GM19397 (cell line): ENCODE measurements around the gene PFKFB3.
"Not testable (repeated sequence)": the region's sequence is repeated elsewhere in the genome, so short reads cannot be mapped to it uniquely, and the experiment has no call there.

ENCODE experiments used
- ATAC-seq: cut with Tn5 transposase; IDR thresholded peaks from one replicate; pipeline ENCODE4 v1.9.1; 2021; ENCODE audit warnings: mild to moderate bottlenecking, moderate library complexity; ENCODE audit not compliant: unreplicated experiment

Gene PFKFB3

GRCh38 chr10:6232846-6233724, 30.4 kb downstream of the PFKFB3 start:
- ATAC-seq = no peak

- ATAC-seq = no peak
Measured at GRCh38 chr10:6233725-6234277, 31.1 kb downstream of the PFKFB3 start.

DNA sequence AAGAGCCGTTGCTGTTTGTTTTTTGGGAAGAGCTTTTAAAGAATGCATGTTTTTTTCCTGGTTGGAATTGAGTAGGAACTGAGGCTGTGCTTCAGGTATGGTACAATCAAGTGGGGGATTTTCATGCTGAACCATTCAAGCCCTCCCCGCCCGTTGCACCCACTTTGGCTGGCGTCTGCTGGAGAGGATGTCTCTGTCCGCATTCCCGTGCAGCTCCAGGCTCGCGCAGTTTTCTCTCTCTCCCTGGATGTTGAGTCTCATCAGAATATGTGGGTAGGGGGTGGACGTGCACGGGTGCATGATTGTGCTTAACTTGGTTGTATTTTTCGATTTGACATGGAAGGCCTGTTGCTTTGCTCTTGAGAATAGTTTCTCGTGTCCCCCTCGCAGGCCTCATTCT, 31.6 kb downstream of the PFKFB3 start:
- ATAC-seq = no peak

- ATAC-seq = no peak
Measured at GRCh38 chr10:6236349-6237198, 33.8 kb downstream of the PFKFB3 start.

DNA sequence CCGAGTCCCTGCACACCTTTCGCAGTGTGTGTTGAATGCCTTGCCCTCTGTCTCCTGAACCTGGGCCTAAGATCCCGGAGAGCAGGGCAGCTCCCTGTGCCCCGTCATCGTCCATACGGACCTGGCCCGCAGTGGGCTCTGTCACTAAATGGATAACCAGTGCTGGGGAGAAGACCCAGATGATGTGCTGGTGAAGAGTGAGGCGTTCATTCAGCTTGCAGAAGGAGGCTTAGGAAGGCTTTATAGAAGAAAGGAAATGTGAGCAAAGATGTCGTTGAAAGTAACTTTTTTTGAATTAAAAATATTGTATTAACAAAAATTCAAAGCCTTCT, 34.4 kb downstream of the PFKFB3 start:
- no peak for ATAC-seq

DNA sequence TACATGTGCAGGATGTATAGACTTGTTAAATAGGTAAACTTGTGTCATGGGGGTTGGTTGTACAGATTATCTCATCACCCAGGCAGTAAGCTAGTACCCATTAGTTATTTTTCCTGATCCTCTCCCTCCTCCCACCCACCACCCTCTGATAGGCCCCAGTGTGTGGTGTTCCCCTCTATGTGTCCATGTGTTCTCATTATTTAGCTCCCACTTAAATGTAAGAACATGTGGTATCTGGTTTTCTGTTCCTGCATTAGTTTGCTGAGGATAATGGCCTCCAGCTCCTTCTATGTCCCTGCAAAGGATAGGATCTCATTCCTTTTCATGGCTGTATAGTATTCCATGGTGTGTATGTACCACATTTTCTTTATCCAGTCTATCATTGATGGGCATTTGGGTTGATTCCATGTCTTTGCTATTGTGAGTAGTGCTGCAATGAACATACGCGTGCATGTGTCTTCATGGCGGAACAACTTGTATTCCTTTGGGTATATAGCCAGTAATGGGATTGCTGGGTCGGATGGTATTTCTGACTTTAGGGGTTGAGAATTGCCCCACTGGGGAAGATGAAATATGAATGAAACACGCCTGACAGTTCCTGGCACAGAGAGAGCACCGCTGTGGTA, 36.0 kb downstream of the PFKFB3 start:
- ATAC-seq = not testable (repeated sequence)

DNA sequence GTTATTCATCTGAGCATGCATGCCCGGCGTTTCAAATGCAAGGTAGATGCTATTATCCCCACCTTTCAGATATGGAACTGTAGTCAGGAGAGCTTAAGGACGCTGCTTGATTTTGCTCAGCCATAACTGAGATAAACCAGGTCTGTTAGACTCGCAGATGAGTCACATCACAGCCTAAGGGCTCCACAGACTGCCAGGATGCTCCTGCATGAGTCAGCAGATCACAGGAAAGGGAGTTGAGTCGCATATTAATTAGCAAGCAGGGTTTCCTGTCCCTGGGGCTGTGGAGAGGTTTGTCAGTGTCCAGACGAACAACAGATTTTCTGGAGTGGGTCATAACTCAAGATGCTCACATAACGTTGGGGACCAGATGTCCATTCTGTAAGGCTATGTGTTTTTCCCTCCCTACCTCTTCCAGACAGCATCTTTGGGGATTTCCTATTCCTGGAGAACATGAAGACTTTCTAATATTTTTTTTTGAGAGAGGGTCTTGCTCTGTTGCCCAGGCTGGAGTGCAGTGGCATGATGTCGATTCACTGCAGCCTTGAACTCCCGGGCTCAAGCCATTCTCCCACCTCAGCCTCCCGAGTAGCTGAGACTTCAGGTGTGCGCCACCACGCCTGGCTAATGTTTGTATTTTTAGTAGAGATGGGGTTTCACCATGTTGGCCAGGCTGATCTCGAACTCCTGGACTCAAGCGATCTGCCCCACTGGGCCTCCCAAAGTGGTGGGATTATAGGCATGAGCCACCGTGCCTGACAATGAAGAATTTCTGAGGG, 36.7 kb downstream of the PFKFB3 start:
- ATAC-seq = no peak

GRCh38 chr10:6240254-6240653, 37.5 kb downstream of the PFKFB3 start:
- no peak for ATAC-seq

DNA sequence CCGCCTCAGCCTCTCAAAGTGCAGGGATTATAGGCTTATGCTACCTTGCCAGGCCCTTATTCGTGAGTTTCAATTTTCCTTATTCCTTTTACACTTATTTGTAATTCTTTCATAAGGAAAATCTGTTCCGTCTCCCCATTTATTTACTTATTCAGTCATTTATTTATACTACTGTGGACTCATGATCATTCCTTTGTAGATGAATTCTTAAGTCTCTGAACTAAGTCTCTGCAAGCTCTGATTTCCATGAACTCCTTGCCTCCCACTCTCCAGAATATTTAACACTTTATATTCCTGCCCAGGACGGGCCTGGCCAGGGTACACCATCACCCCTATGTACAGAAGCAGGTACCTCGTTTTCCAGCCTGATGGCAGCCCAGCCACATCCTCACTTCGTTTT, 39.4 kb downstream of the PFKFB3 start:
- no peak for ATAC-seq

- no peak for ATAC-seq
Measured at GRCh38 chr10:6244510-6244909, 41.8 kb downstream of the PFKFB3 start.

DNA sequence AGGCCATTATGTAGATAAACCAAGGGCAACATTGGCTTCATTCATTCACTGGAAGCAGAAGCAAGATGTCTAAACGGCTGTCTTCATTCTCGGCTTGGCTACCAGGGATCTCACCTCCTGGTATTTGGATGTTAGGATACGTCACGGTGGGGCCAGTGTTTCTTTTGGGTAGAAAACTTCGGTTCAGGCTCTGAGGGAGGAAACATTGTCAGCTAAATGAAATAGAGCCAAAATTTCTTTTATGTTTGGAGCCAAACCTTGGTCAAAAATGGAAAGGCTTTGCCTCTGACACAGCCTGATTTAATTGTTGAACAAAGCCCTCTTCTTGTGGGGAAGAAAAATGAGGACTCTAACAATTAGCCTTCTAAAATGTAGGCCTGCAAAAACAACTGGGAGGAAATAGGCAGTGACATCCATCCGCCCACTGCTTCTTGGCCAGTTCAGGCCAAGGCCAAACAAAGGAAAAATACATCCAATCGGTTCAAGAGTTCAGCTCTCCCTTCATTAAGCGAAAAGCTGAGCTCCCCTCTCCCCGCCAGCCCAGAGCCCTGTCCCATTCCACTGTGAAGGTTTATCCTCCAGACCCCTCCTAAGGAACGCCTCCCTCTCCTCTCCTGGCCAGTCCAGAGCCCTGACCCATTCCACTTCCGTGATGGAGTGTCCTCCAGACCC, 44.4 kb downstream of the PFKFB3 start:
- ATAC-seq = no peak

GRCh38 chr10:6248908-6249307, 46.2 kb downstream of the PFKFB3 start:
- not testable (repeated sequence) for ATAC-seq

- ATAC-seq = no peak
Measured at GRCh38 chr10:6249698-6250097, 47.0 kb downstream of the PFKFB3 start.

- no peak for ATAC-seq
Measured at GRCh38 chr10:6250745-6251144, 48.0 kb downstream of the PFKFB3 start.

DNA sequence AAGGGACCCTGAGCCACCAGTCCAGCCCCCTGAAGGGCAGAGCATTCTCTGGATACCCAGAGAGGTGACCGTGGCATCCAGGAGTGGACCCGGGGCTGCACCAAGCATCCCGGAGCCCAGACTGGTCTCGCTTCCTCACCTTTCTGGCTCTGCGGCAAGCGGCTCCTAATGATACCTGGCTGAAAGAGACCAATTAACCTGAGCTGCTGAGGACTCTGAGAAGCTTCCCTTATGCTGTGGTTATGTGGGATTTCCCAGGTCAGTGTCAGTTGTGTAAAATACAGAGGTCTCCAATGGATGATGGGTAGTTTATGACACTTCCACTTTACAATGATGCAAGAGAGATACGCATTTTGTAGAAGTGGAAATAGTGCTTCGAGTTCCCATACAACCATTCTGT, 51.5 kb downstream of the PFKFB3 start:
- ATAC-seq = no peak

GRCh38 chr10:6255548-6256061, 52.9 kb downstream of the PFKFB3 start:
- ATAC-seq = no peak

GRCh38 chr10:6256439-6256838, 53.7 kb downstream of the PFKFB3 start:
- no peak for ATAC-seq

- ATAC-seq = no peak
Measured at GRCh38 chr10:6259153-6259552, 56.4 kb downstream of the PFKFB3 start.

- ATAC-seq = no peak
Measured at GRCh38 chr10:6260843-6261242, 58.1 kb downstream of the PFKFB3 start.

GRCh38 chr10:6267941-6268340, 65.2 kb downstream of the PFKFB3 start:
- ATAC-seq = no peak
